Activated CD4-positive, alpha-beta T cell treated with anti-CD3 and anti-CD28 coated beads, Interleukin-2, amount 10 ng/mL, durations not matched to agents 7 days and 5 days (primary cell): ENCODE measurements around the gene WWOX. TPM values are rescaled to one million over a fixed set of nuclear protein-coding genes. Genes with fewer than 3 reads are reported as not detected.

Experiments used
- CTCF ChIA-PET: fragments of 350-600 bp; sonication (Branson Sonifier 250); formaldehyde crosslinking; loops from one replicate; lab custom pipeline; 2021; ENCODE audit warnings: antibody characterized with exemption; lab: Charles Lee
- POLR2A ChIA-PET: fragments of 350-600 bp; sonication (Branson Sonifier 250); formaldehyde crosslinking; loops from one replicate; lab custom pipeline; 2021; ENCODE audit warnings: antibody characterized with exemption; lab: Charles Lee
- DNase-seq: peaks from one replicate; pipeline ENCODE4 v3.0.0-alpha.2; 2020
- H3K27ac Mint-ChIP-seq: one replicate; pipeline ENCODE4 v1.8.0; 2021; ENCODE audit warnings: mild to moderate bottlenecking, moderate library complexity, mixed read lengths
- H3K27me3 Mint-ChIP-seq: one replicate; pipeline ENCODE4 v1.8.0; 2021; ENCODE audit warnings: mixed read lengths
- H3K36me3 Mint-ChIP-seq: one replicate; pipeline ENCODE4 v1.8.0; 2021; ENCODE audit warnings: low read depth, mixed read lengths
- H3K4me1 Mint-ChIP-seq: one replicate; pipeline ENCODE4 v1.8.0; 2021; ENCODE audit warnings: mixed read lengths
- H3K4me3 Mint-ChIP-seq: one replicate; pipeline ENCODE4 v1.8.0; 2021; ENCODE audit warnings: mild to moderate bottlenecking, moderate library complexity, mixed read lengths
- H3K9me3 Mint-ChIP-seq: one replicate; pipeline ENCODE4 v1.8.0; 2021; ENCODE audit warnings: mixed read lengths
- total RNA-seq, 2 experiments: library from RNA; stranded (reverse); gene quantifications; one replicate each; pipeline ENCODE4 v1.2.3, GENCODE V29; 2021

Gene WWOX
- total RNA-seq, 2 experiments from 2014 or later, result 22.2 to 28.9 TPM

DNA sequence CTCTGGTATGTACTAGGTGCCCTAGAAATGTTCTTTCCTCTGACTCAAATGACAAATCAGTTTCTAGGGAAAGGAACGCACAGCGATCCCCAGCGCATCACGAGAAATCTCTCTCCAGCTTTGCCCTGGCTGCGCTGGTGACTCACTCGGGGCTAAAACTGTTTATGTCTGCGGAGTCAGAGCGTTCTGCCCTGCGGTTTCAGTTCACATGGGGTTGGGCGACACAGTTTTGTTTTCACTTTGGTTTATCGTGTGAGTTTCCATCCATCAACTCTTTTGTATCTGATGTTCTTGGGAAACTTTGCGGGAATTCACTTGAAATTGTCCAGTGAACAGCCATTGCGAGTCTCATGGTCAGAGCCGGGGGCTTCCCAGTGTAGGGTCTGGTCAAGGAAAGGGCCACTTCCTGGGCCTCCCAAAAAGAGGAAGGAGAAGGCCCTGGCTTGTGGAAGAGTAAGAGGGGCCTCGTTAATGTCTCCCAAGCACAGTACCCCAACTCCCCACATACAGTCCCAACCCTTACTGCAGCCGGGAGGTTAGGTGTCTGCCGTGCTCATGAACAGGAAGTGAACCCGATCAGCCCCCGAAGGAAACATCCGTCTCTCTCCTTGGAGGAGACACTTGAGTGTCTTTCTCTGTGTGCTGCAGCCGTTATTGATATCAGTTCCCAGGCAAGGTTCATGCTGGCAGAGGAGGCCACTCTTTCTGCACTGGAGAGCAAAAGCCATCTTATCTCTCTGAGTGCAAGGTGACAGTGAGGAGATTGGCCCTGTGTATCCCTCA is 643.2 kb downstream of the WWOX start:
- CTCF ChIA-PET, result interaction anchor here (0.7 to 1.3 kb wide), 2 partner anchors 28 to 874 kb away, joined by 3 read pairs; no protein-coding TSS in a partner anchor
- H3K4me1 Mint-ChIP-seq, result peaks cover 23% of the 10 kb centered on the region

DNA sequence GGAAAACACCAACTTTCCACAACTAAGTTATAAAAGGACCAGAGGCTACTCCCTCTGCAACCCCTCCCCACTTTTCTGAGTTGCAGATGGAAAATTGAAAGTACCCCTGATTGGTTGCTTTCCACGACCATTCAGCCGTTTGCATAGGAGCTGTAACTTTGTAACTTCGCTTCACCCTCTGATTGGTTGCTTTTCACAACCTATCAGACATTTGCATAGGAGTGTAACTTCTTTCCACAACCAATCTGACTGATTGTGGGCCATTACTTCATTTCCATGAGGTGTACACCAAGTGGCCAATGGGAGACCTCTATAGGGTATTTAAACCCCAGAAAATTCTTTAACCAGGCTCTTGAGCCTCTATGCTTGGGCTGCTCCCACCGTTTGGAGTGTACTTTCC is 644.1 kb downstream of the WWOX start:
- ChIA-PET CTCF (no interaction called here), POLR2A (no interaction called here)
- no peak for DNase-seq
- H3K27ac Mint-ChIP-seq, result peak overlapping the region; percentile 88
- peaks cover 2% of the 10 kb centered on the region for H3K36me3 Mint-ChIP-seq
- H3K27me3 Mint-ChIP-seq, result no peaks in the 10 kb centered on the region
- peaks cover 26% of the 10 kb centered on the region for H3K4me1 Mint-ChIP-seq
- peak overlapping the region; percentile 58 for H3K4me3 Mint-ChIP-seq
- H3K9me3 Mint-ChIP-seq, result peaks cover 6% of the 10 kb centered on the region

More for the DNA sequence above, 643.2 kb downstream of the WWOX start:
- Mint-ChIP-seq H3K27me3 (no peaks in the 10 kb centered on the region), H3K36me3 (peaks cover 2% of the 10 kb centered on the region), H3K27ac (peak overlapping the region; percentile 88), H3K9me3 (peaks cover 6% of the 10 kb centered on the region), H3K4me3 (peak overlapping the region; percentile 58)
- peak; percentile 75 for DNase-seq
- POLR2A ChIA-PET, result interaction anchor here (0.7 kb wide), 1 partner anchor 27 kb away, joined by 3 read pairs; no protein-coding TSS in a partner anchor

DNA sequence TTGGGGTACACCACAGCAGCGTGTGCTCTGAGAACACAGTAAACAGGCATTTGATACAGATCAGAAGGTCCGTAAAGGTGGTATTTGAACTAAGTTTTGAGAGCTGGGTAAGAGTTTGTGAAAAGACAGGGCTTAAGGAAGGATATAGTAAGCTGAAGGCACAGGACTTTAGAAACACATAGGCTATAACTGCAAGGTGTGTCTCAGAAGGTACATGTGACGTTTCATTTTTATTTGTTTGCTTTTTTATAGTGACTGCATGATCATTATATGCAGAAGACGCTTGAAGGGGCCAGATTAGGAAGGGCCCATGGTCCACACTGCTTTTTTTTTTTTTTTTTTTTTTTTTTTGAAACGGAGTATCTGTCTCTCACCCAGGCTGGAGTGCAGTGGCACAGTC is 644.6 kb downstream of the WWOX start:
- H3K9me3 Mint-ChIP-seq, result peaks cover 6% of the 10 kb centered on the region
- POLR2A ChIA-PET, result no interaction called here
- peaks cover 2% of the 10 kb centered on the region for H3K36me3 Mint-ChIP-seq
- peak overlapping the region; percentile 33 for H3K27ac Mint-ChIP-seq
- H3K4me3 Mint-ChIP-seq, result no peak overlapping the region
- CTCF ChIA-PET, result no interaction called here
- no peak for DNase-seq
- peaks cover 31% of the 10 kb centered on the region for H3K4me1 Mint-ChIP-seq
- H3K27me3 Mint-ChIP-seq, result no peaks in the 10 kb centered on the region

DNA sequence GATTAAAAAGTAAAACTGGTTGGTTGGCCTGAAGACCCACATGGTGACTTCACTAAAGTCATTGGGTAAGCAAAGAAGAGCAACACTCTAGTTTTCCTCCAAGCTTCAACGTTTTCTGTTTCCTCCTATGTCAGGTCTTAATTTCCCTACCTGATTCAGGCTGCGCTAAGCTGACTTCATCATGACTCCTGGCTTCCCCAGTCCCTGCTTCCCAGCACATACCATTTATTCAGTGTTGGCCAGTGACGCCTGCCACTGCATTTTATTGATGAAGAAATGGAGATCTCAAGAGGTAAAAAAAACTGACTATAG is 645.3 kb downstream of the WWOX start:
- H3K27me3 Mint-ChIP-seq, result no peaks in the 10 kb centered on the region
- peaks cover 6% of the 10 kb centered on the region for H3K9me3 Mint-ChIP-seq
- ChIA-PET POLR2A (no interaction called here), CTCF (no interaction called here)
- H3K36me3 Mint-ChIP-seq, result peaks cover 2% of the 10 kb centered on the region
- peaks cover 38% of the 10 kb centered on the region for H3K4me1 Mint-ChIP-seq
- H3K27ac Mint-ChIP-seq, result no peak overlapping the region
- no peak overlapping the region for H3K4me3 Mint-ChIP-seq
- DNase-seq, result no peak

DNA sequence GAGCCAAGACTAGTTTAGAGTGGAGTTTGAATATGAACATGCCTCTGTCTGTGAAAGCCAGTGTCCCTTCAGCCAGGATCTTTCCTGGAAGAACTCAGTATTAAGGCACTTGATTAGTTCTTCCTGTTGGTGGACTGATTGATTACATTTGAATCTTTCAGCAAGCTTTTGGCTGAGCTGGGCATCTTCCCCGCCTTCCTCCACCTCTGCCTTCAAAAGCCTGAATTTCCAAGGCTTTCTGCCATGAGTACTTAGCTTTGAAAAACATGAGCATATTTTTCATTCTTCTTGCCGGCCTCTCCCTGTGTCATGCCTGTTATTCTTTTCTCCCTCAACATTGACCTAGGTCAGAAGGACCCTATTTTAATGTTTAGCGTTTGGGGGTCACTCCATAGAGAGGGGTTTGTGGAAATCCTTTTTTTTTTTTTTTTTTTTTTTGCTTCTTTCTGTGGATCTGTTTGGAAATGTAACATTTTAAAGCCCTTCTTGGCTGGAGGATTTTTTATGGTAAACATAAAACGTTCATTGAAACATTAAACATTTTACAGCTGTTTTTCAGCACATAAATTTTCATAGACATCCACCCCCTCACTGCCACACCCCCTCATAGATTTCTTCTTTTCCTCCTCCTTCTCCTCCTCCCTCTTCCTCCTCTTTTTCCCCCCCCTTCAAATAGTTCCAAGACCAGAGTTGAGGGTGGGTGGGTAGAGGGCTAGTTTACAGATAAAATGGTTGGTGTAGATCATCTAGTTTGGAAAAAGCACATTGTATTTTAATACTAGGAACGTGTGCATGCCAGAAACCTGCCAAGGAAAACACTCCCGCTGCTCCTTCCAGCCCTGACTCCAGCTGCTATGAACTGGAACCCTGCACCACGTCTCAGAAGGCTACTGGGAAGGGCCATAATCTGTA is 645.9 kb downstream of the WWOX start:
- Mint-ChIP-seq H3K36me3 (peaks cover 2% of the 10 kb centered on the region), H3K4me3 (no peak overlapping the region), H3K9me3 (peaks cover 6% of the 10 kb centered on the region), H3K27ac (peak overlapping the region; percentile 66), H3K27me3 (no peaks in the 10 kb centered on the region), H3K4me1 (peaks cover 42% of the 10 kb centered on the region)
- ChIA-PET POLR2A (no interaction called here), CTCF (no interaction called here)
- no peak for DNase-seq

DNA sequence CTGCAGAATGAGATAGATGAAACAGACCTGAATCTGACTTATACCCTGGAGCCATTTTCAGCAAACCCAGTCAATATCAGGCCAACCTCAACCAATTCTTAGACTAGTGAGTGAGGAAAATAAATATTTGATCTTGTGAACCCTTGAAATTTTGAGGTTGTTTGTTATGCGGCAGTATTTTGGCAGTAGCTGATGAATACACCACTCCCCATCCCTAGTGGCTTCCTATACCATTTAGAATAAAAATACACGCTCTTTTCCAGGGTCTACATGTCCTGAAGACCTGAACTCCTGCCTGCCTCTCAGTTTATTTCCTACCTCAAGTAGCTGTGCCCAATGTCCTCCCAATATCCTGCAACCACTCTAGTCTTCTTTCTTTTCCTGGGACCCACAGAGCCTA is 647.3 kb downstream of the WWOX start:
- peaks cover 45% of the 10 kb centered on the region for H3K4me1 Mint-ChIP-seq
- H3K27me3 Mint-ChIP-seq, result no peaks in the 10 kb centered on the region
- peaks cover 7% of the 10 kb centered on the region for H3K9me3 Mint-ChIP-seq
- H3K4me3 Mint-ChIP-seq, result no peak overlapping the region
- no peak overlapping the region for H3K27ac Mint-ChIP-seq
- CTCF ChIA-PET, result no interaction called here
- no peak for DNase-seq
- POLR2A ChIA-PET, result no interaction called here
- peaks cover 2% of the 10 kb centered on the region for H3K36me3 Mint-ChIP-seq

DNA sequence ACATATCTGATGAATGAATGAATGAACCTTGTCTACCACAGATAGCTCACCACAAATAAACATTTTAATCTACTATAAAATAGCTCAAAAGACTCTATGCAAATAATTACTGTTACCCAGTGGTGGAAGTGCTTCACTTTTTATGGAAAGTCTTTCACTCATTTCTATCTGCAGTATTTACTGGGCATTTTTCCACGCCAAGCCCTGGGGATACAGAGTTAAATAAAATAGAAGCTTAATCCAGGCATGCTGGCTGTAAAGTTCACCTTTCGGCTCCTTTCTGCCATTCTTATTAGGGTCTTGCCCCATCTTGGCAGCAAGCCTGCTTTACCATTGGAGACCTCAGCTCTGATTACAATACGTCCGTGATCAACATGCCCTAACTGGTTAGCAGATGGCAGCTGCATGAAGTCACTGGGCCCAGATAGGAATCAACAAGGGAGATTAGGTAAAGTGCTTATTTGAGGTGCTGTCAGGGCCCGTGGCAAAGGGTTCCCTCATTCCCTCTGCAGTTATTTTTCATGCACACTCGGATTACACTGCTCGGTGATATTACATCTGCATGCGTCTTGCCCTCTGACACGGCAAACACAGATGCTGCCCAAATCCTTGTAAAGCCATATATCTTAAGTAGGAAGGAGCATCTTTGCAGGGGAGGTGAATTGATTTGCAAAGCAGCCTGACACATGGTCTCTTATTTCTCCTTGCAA is 648.9 kb downstream of the WWOX start:
- no peak for DNase-seq
- ChIA-PET POLR2A (no interaction called here), CTCF (interaction anchor here (0.7 to 1.1 kb wide), 2 partner anchors 12 to 22 kb away, joined by 3 to 4 read pairs; no protein-coding TSS in a partner anchor)
- H3K4me3 Mint-ChIP-seq, result no peak overlapping the region
- H3K36me3 Mint-ChIP-seq, result peaks cover 2% of the 10 kb centered on the region
- peaks cover 7% of the 10 kb centered on the region for H3K9me3 Mint-ChIP-seq
- no peak overlapping the region for H3K27ac Mint-ChIP-seq
- peaks cover 28% of the 10 kb centered on the region for H3K4me1 Mint-ChIP-seq
- no peaks in the 10 kb centered on the region for H3K27me3 Mint-ChIP-seq

DNA sequence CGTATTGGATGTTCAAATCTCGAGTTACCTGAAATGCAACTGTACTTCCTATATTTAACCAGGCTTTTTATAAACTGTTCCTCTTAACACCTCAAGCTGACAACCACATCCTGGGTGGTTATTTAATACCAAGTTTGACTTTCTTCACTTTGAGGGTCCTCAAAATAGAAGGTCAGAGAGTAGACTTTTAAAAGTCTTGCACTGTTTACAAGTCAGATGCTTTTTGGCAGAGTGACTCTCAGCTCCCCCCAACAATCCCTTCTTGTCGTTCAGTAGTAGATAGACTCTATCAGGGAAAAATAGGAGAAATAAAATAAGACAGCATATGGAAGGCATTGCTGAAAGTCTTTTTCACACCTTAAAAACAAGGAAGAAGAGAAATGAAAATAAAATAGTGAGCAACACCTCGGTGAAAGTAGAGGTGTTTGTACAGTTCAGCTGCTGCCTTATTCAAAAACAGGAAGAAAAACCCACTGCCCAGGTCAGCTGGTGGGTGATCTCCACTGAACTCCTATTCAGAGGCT is 650.4 kb downstream of the WWOX start:
- Mint-ChIP-seq H3K9me3 (peaks cover 7% of the 10 kb centered on the region), H3K4me3 (no peak overlapping the region), H3K27me3 (no peaks in the 10 kb centered on the region), H3K27ac (peak overlapping the region; percentile 67), H3K4me1 (peaks cover 21% of the 10 kb centered on the region), H3K36me3 (peaks cover 2% of the 10 kb centered on the region)
- ChIA-PET POLR2A (no interaction called here), CTCF (interaction anchor here (0.9 kb wide), 1 partner anchor 23 kb away, joined by 3 read pairs; no protein-coding TSS in a partner anchor)
- no peak for DNase-seq

DNA sequence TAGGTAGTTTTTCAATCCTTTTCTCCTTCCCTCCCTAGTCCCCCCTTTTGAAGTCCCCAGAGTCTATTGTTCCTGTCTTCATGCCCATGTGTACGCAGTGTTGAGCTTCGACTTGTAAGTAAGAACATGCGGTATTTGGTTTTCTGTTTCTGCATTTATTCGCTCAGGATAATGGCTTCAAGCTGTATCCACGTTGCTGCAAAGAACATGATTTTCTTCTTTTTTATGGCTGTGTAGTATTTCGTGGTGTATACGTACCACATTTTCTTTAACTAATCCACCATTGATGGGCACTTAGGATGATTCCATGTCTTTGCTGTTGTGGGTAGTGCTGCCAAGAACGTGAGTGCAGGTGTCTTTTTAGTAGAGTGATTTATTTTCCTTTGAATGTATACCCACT is 651.2 kb downstream of the WWOX start:
- ChIA-PET CTCF (interaction anchor here (0.9 kb wide), 1 partner anchor 22 kb away, joined by 3 read pairs; no protein-coding TSS in a partner anchor), POLR2A (no interaction called here)
- Mint-ChIP-seq H3K4me3 (no peak overlapping the region), H3K4me1 (peaks cover 21% of the 10 kb centered on the region), H3K9me3 (peaks cover 7% of the 10 kb centered on the region), H3K27me3 (no peaks in the 10 kb centered on the region), H3K36me3 (peaks cover 2% of the 10 kb centered on the region), H3K27ac (no peak overlapping the region)
- no peak for DNase-seq

DNA sequence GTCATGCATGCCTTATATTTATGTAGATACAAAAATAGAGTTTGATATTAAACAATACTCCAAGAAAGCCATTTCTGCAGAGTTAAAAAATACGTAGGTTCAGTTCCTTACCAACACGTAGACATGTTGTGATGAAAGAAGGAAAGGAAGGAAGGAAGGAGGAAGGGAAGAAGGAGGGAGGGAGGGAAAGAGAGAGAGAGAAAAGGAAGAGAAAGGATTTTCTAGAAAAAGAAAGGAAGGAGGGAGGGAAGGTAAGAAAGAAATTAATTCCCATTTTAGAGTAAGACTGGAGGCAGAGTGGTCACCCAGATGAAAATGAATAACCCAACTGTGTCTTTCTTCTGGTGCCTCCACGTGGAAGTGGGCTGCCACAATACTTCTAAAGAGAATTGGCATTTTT is 652.1 kb downstream of the WWOX start:
- Mint-ChIP-seq H3K4me3 (no peak overlapping the region), H3K27ac (no peak overlapping the region), H3K27me3 (no peaks in the 10 kb centered on the region), H3K4me1 (peaks cover 21% of the 10 kb centered on the region), H3K36me3 (peaks cover 2% of the 10 kb centered on the region), H3K9me3 (peaks cover 5% of the 10 kb centered on the region)
- DNase-seq, result no peak
- CTCF ChIA-PET, result no interaction called here
- POLR2A ChIA-PET, result no interaction called here

DNA sequence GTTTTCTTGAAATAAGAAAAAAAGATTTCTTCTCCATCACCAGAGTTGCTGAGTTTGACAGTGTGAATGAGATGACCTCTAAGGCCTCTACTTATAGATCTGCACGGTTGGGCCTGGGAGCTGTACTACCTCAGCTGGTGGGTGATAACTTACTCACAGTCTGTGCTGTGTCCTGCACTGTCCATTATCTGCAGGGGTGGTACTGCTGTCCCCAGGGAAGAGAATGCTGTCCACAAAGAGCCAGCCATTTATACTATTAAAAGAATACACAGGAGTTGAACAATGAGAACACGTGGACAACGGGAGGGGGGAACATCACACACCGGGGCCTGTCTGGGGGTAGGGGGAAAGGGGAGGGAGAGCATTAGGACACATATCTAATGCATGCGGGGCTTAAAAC is 655.3 kb downstream of the WWOX start:
- Mint-ChIP-seq H3K4me3 (no peak overlapping the region), H3K36me3 (no peaks in the 10 kb centered on the region), H3K27me3 (no peaks in the 10 kb centered on the region), H3K4me1 (peaks cover 7% of the 10 kb centered on the region), H3K27ac (no peak overlapping the region), H3K9me3 (peaks cover 2% of the 10 kb centered on the region)
- DNase-seq, result no peak
- CTCF ChIA-PET, result no interaction called here
- POLR2A ChIA-PET, result no interaction called here
